SU-DHL-6 (cell line): ENCODE data around the gene NMUR2.

Experiments used
- EZH2phosphoT487 ChIP-seq: fragments of 200-600 bp; sonication (generic), shearing (Covaris generic); conservative IDR thresholded peaks from 2 replicates; pipeline ENCODE4 v1.6.1; 2018; ENCODE audit warnings: mild to moderate bottlenecking, antibody characterized with exemption, low read length, moderate library complexity, mixed read lengths
- TF ChIP-seq, protein P1 (sequence below): fragments of 200-600 bp; sonication (generic); IDR thresholded peaks from one replicate; pipeline ENCODE4 v1.5.1; 2017; ENCODE audit warnings: antibody characterized with exemption, mild to moderate bottlenecking, low read length, moderate library complexity; ENCODE audit not compliant: insufficient read depth, poor library complexity, severe bottlenecking

DNA sequence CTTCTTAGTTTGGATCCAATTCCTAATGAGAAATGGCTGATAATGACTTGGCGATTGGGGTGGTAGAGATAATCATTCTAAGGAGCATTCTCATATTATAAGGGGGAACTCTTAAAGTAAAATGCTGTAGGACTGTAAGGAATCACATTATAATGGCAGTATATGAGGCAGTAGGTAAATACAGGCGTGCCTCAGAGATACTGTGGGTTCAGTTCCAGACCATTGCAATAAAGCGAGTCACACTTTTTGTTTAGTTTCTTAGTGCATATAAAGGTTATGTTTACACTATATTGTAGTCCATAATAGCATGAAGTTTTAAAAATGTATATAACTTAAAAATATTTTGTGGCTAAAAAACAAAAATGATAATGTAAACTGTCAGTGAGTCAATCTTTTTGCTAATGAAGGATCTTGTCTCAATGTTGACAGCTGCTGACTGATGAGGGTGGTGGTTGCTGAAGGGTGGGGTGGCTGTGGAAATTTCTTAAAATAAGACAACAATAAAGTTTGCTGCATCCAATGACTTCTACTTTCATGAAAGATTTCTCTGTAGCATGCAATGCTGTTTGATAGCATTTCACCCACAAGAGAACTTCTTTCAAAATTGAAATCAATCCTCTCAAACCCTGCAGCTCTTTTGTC lies 15.8 kb downstream of the NMUR2 start:
- TF ChIP-seq, protein P1, sequence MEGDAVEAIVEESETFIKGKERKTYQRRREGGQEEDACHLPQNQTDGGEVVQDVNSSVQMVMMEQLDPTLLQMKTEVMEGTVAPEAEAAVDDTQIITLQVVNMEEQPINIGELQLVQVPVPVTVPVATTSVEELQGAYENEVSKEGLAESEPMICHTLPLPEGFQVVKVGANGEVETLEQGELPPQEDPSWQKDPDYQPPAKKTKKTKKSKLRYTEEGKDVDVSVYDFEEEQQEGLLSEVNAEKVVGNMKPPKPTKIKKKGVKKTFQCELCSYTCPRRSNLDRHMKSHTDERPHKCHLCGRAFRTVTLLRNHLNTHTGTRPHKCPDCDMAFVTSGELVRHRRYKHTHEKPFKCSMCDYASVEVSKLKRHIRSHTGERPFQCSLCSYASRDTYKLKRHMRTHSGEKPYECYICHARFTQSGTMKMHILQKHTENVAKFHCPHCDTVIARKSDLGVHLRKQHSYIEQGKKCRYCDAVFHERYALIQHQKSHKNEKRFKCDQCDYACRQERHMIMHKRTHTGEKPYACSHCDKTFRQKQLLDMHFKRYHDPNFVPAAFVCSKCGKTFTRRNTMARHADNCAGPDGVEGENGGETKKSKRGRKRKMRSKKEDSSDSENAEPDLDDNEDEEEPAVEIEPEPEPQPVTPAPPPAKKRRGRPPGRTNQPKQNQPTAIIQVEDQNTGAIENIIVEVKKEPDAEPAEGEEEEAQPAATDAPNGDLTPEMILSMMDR = no peak
- TF ChIP-seq EZH2phosphoT487 = no peak
